ENCODE measurements around the gene SLC25A22.

SLC25A22 gene

GRCh38 chr11:746289-747157 is 51.6 kb downstream of the SLC25A22 start:
- no peak for DNase-seq (ENCODE audit: low read depth)

GRCh38 chr11:745428-745827 is 52.7 kb downstream of the SLC25A22 start:
- DNase-seq (ENCODE audit: low read depth): no peak

- DNase-seq (ENCODE audit: low read depth): no peak
These were observed 55.4 kb downstream of the SLC25A22 start for GRCh38 chr11:742571-743201.

GRCh38 chr11:742156-742546 is 55.9 kb downstream of the SLC25A22 start:
- no peak for DNase-seq (ENCODE audit: low read depth)

Measured in CMK (cell line).